Measurements from ENCODE around the gene C1S. TPM values are rescaled to one million over a fixed set of nuclear protein-coding genes. Genes with fewer than 3 reads are reported as not detected.

The C1S gene
- total RNA-seq, 6 experiments from 2014 or later: 993 to 2,993 (median 1,796) TPM

DNA sequence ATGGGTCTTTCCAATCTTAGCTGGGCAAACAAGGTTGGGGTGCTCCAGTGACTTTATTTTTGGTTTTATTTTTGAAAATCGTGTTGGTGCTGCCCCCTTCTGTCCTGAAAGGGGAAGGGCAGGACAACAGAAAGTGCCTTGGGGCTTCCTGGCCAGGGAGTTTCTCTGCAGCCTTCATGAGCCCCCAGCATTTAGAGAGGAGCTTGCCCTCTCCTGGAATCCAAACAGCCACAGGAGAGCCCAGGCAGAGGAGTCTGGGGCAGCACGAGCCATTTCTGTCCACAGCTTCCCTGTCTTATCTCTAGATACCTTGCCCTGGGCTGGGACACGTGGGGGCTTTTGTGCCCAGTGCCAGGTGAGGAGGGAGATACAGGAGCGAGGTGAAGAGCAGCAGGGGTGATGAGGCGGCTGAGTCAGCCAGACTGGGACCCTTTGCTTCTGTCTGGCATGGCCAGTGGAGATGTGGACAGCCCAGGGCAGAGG lies 52.9 kb downstream of the C1S start:
- TF ChIP-seq, protein P1, sequence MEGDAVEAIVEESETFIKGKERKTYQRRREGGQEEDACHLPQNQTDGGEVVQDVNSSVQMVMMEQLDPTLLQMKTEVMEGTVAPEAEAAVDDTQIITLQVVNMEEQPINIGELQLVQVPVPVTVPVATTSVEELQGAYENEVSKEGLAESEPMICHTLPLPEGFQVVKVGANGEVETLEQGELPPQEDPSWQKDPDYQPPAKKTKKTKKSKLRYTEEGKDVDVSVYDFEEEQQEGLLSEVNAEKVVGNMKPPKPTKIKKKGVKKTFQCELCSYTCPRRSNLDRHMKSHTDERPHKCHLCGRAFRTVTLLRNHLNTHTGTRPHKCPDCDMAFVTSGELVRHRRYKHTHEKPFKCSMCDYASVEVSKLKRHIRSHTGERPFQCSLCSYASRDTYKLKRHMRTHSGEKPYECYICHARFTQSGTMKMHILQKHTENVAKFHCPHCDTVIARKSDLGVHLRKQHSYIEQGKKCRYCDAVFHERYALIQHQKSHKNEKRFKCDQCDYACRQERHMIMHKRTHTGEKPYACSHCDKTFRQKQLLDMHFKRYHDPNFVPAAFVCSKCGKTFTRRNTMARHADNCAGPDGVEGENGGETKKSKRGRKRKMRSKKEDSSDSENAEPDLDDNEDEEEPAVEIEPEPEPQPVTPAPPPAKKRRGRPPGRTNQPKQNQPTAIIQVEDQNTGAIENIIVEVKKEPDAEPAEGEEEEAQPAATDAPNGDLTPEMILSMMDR (IDR thresholded peaks at IDR 0.05): peak; percentile 85 to 87 (median 86)
- no peak for TF ChIP-seq POLR2A (IDR thresholded peaks at IDR 0.05)
- intact Hi-C loops (cut with DNase I): no loop called here
- WGBS (ENCODE audit: insufficient coverage, low coverage, low lambda C conversion rate, missing lambda C conversion rate): 0% methylated on average over 1 of the region's 5 CpGs
- Histone ChIP-seq H3K9me3 (no peaks in the 10 kb centered on the region), H3K27ac (peak overlapping the region in 1 of 3 donors; percentile 43), H3K4me1 (peaks cover 0 to 45% (median 16%) of the 10 kb centered on the region in 4 donors), H3K36me3 (peaks cover 0 to 6% (median under 1%) of the 10 kb centered on the region in 4 donors), H3K27me3 (no peaks in the 10 kb centered on the region), H3K4me3 (no peak overlapping the region)
- ATAC-seq (peak; percentile 36 to 43 (median 42)), DNase-seq (peak in 1 of 3 donors; percentile 47)

DNA sequence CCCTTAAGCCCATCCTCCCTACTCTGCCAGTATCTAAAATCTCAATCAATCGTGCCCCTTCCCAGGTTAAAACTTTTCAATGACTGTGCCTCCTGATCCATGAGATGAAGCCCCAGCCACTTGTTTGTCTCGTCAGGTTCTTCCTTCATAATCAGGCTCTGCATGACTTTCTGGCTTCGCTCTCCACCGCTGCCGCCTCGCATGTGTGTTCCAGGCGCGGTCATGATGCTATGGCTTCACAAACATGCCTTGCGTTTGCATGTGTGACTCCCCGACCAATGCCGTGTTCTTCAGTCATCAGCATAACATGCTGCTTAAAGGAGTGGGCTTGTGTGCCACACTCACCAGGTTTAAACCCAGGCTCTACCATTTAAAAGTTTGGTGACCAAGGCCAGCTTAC lies 53.5 kb downstream of the C1S start:
- peaks cover 0 to 6% (median under 1%) of the 10 kb centered on the region in 4 donors for H3K36me3 ChIP-seq
- H3K27ac ChIP-seq: no peak overlapping the region
- H3K9me3 ChIP-seq: no peaks in the 10 kb centered on the region
- H3K4me1 ChIP-seq: peaks cover 0 to 50% (median 16%) of the 10 kb centered on the region in 4 donors
- no peak overlapping the region for H3K4me3 ChIP-seq
- no peak for ATAC-seq
- no peak for TF ChIP-seq POLR2A (IDR thresholded peaks at IDR 0.05)
- TF ChIP-seq, protein P1 (IDR thresholded peaks at IDR 0.05): no peak
- DNase-seq: peak in 1 of 3 donors; percentile 30
- WGBS (ENCODE audit: insufficient coverage, low coverage, low lambda C conversion rate, missing lambda C conversion rate): 79% methylated on average over 10 of the region's 11 CpGs
- intact Hi-C loops (cut with DNase I): no loop called here
- H3K27me3 ChIP-seq: no peaks in the 10 kb centered on the region

DNA sequence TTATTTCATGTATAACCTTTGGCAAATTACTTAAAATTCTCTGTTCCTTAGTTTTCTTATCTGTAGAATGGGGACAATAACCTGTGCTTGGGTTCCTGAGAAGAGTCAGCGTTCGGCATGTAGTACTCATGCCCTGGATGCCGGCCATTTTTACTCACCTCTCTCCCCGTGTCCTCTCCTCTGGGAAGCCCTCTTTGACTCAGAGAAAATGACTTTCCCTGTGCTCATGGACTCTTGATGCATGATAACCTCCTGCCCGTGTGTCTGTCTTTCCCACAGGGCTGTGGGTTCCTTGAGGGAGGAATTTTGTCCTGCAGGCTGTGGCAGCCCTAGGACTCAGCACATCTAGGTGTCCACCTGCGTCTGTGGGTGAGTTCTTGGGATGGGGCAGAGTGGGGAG lies 54.3 kb downstream of the C1S start:
- DNase-seq (no peak), ATAC-seq (no peak)
- TF ChIP-seq POLR2A (IDR thresholded peaks at IDR 0.05): no peak
- TF ChIP-seq, protein P1 (IDR thresholded peaks at IDR 0.05): no peak
- intact Hi-C loops (cut with DNase I): no loop called here
- no peaks in the 10 kb centered on the region for H3K9me3 ChIP-seq
- no peak overlapping the region for H3K4me3 ChIP-seq
- H3K4me1 ChIP-seq: peaks cover 0 to 51% (median 13%) of the 10 kb centered on the region in 4 donors
- WGBS (ENCODE audit: insufficient coverage, low coverage, low lambda C conversion rate, missing lambda C conversion rate): 72% methylated on average over 3 of the region's 6 CpGs
- no peak overlapping the region for H3K27ac ChIP-seq
- peaks cover 0 to 6% (median under 1%) of the 10 kb centered on the region in 4 donors for H3K36me3 ChIP-seq
- no peaks in the 10 kb centered on the region for H3K27me3 ChIP-seq

DNA sequence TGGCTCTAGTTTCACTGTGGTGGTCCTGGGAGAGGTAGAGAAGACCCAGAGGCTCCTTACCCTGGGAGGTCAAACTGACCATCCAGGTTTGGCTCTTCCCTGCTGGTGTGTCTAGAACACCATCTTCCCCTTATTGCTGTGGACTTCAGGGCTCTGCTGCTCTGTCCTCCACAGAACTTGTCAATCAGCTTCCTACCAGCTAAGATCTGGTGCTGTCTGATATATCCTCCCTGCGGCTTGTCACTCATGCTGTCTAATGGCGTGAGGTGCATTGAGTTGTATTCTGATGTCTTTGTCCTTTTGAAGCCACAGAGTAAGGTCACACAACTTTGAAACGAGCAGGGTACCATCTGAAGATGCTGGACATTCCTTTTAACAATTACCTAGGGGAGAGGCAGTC lies 55.7 kb downstream of the C1S start:
- no peak for ATAC-seq
- no peaks in the 10 kb centered on the region for H3K9me3 ChIP-seq
- H3K27ac ChIP-seq: no peak overlapping the region
- TF ChIP-seq, protein P1 (IDR thresholded peaks at IDR 0.05): no peak
- no peak for TF ChIP-seq POLR2A (IDR thresholded peaks at IDR 0.05)
- H3K27me3 ChIP-seq: no peaks in the 10 kb centered on the region
- intact Hi-C loops (cut with DNase I): no loop called here
- no peak overlapping the region for H3K4me3 ChIP-seq
- peaks cover 0 to 60% (median 12%) of the 10 kb centered on the region in 4 donors for H3K4me1 ChIP-seq
- WGBS (ENCODE audit: insufficient coverage, low coverage, low lambda C conversion rate, missing lambda C conversion rate): 80% methylated on average over 3 of the region's 3 CpGs
- DNase-seq: peak in 1 of 3 donors; percentile 9
- H3K36me3 ChIP-seq: peaks cover 0 to 6% (median under 1%) of the 10 kb centered on the region in 4 donors
